KOPT-K1 (cell line): Measurements from ENCODE around the gene ISCA2.
"Not testable (repeated sequence)": the region's sequence is repeated elsewhere in the genome, so short reads cannot be mapped to it uniquely, and the experiment has no call there.

ENCODE experiments used
- H3K27ac ChIP-seq: fragments of 200-600 bp; sonication (generic); 2 replicates; pipeline ENCODE4 v1.5.1; 2016; ENCODE audit warnings: antibody characterized with exemption, mild to moderate bottlenecking, low read depth, low read length; ENCODE audit not compliant: poor library complexity, severe bottlenecking
- H3K36me3 ChIP-seq: fragments of 200-600 bp; sonication (generic); 2 replicates; pipeline ENCODE4 v1.5.1; 2017; ENCODE audit warnings: antibody characterized with exemption, mild to moderate bottlenecking, low read length, moderate library complexity; ENCODE audit not compliant: insufficient read depth
- H3K9me3 ChIP-seq: fragments of 200-600 bp; sonication (generic); 2 replicates; pipeline ENCODE4 v1.5.1; 2017; ENCODE audit warnings: antibody characterized with exemption, low read length, mild to moderate bottlenecking; ENCODE audit not compliant: insufficient read depth, poor library complexity, severe bottlenecking

ISCA2 gene, protein sequence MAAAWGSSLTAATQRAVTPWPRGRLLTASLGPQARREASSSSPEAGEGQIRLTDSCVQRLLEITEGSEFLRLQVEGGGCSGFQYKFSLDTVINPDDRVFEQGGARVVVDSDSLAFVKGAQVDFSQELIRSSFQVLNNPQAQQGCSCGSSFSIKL

DNA sequence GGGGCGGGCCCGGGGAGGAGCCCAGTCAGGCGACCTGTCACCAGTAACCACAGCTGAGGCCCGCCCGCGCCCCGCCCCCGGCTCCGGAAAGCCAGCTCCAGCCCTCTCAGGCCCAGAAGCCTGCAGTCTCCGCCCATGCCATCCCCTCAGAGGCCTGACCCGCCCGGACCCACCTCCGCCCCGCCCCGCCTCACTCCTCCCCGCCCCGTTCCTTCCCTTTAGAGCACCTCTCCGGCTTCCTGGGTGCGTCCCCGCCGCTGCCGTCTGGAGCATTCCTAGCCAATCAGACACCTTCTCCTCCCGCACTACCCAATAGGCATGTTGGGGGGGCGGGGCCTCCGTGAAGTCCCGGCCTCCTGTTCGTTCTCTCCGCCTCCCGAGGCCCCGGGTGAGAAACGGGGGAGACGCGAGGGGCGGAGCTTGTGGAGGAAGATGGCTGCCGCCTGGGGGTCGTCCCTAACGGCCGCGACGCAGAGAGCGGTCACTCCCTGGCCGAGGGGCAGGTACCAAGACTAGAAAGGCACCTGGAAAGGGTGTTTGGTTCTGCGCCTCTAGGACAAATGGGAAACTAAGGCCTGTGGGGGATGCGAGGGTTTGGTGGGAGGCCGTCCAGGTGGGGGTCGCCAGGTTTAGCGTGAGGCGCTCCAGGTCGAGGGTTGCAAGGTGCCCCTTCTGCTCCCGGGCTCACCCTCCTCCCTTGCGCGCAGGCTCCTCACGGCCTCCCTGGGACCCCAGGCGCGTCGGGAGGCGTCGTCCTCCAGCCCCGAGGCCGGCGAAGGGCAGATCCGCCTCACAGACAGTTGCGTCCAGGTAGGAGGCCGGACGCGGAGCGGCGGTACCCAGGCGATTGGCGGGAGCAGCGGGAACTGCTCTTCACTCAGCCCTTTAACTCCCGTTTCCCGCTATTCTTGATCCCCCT is at the start of gene ISCA2:
Gene ISCA2 (plus strand): TSS at position 423 of the 919 bp plus-strand sequence. CDS start 10 bp downstream, at position 433.
- H3K36me3 ChIP-seq = peaks cover 17% of the 10 kb centered on the region; the same call in 1 of the 2 replicates
- no peaks in the 10 kb centered on the region for H3K9me3 ChIP-seq
- peak within 1 kb of the TSS; percentile 71 for H3K27ac ChIP-seq

DNA sequence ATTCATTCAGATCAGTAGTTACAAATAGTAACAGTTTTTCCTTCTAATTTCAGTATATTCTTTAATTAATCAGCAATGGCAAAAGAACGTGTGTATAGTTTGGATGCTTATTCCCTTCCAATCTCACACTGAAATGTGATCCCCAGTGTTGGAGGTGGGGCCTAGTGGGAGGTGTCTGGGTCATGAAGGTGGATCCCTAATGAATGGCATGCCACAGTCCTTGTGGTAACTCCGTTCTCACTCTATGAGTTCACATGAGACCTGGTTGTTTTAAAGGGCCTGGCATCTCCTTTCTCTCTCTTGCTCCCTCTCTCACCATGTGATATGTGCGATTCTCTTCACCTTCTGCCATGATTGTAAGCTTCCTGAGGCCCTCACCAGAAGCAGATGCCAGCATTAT is 48.7 kb upstream of the ISCA2 start:
- Histone ChIP-seq H3K9me3 (no peaks in the 10 kb centered on the region), H3K27ac (no peak overlapping the region), H3K36me3 (no peaks in the 10 kb centered on the region)

DNA sequence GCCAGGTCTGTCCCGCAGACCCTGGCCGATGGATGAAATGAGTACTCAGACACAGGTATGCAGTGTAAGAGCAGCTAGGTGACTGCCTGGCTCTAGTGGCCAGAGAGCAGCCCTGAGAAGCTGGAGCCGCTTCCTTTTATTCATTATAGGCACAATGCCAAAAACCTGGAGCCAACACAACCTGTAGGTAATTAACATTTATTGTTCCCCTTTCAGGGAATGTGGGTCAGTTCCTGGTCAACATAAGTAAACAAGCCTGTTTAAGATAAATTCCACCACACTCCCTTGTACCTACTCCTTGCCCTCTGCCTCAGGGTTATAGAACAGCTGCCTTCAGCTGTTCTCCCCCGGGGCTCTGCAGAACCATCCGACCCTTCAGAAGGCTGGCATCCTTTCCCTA is 39.2 kb upstream of the ISCA2 start:
- not testable (repeated sequence) for H3K9me3 ChIP-seq

DNA sequence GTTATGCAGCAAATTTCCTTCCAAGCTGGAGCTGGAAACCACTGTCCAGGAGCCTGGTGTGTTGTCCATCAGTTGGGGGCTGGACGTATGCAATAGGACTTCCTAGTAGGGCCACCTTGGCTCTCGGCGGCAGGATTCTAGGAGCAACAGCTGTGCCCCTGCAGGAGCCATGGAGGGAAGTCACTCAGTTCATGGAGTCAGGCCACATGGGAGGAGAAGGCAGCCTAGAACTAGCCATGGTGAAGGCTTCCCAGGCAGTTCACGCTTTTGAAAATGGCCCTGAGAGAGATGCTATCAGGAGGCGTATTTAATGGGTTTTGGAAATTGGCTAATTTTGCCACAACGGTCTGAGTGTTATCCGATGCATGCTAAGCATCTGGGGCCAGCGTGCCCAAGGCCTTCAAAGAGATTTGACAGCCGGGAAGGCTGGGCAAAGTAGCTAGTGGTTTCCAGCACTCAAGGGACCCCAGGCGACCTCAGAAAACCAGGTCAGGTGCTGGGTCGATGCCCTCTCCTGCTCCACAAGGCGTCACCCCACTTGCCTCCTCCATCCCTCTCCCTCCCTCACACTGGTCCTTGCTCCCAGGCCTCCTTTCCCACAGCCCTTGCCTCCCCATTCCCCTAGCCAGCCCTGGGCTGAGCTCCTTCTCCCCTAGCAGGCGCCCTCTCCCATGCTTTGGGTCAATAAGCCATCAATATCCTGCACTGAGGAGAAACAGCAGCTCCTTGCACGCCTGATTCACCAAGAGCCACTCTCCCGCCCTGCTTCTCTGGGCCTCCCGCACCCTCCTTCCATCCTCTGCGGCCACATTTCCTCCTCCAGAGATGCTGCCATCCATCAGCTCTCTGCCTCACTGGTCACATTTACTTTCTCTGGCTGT is 36.6 kb upstream of the ISCA2 start:
- H3K36me3 ChIP-seq = no peaks in the 10 kb centered on the region
- no peaks in the 10 kb centered on the region for H3K9me3 ChIP-seq
- no peak overlapping the region for H3K27ac ChIP-seq

More for the DNA sequence above, 39.2 kb upstream of the ISCA2 start:
- not testable (repeated sequence) for H3K36me3 ChIP-seq, H3K27ac ChIP-seq

DNA sequence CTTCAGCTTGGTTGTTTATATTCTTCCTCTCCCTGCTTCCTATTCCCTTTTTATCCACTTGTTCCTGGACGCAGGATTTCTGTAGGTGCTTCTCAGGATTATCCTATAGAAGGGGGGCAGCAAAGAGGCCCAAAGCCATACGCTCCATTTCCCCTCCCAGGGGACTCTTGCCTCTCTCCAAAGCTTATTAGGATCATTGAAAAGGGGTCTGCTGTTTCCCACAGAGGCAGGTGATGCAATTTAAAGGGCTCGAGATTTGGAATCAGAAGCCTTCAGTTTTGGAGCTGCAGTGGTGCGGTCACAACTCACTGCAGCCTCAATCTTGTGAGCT is 36.0 kb upstream of the ISCA2 start:
- H3K36me3 ChIP-seq = no peaks in the 10 kb centered on the region
- no peak overlapping the region for H3K27ac ChIP-seq
- no peaks in the 10 kb centered on the region for H3K9me3 ChIP-seq

DNA sequence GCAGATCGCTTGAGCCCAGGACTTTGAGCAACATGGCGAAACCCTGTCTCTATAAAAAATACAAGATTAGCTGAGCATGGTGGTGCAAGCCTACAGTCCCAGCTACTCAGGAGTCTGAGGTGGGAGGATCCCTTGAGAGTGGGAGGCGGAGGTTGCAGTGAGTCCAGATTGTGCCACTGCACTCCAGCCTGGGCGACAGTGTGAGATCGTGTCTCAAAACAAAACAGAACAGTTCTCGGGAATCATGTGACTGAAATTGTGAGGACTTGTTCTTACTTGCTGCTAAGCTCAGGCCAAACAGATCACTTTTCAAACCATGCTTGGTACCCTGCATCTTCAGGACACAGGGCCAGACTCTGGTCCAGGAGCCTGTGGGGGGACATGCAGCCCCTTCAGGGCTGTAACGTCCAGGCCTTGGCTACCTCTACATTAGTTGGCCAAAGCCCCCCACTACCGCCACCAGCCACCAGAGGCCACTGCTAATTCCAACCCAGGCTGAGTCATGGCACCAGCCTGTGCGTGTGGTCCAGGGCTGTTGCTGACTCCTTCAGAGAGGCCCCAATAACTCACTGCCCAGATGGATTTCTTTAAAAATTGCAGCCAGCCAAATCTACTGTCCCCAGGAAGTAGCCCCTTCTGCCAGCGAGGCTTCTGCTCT is 34.1 kb upstream of the ISCA2 start:
- H3K27ac ChIP-seq = no peak overlapping the region
- H3K9me3 ChIP-seq = no peaks in the 10 kb centered on the region

DNA sequence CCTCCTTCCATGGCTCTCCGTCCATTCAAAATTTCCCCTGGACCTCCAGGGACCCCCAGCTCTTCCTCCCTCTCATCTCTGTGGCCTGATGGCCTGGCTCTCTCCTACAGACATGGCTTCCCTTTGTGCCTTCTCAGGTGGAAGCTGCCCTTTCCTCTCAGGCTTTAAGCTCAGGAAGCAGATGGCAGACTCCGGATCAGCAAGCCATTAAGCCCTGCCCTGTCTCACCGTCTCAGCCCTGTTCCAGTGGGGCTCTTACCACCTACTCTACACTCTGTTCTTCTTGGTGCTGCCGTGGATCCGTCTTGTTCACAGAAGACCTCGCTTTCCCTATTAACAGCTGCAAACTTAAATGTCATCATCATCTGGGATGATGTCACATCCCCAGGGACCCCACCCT is 33.6 kb upstream of the ISCA2 start:
- Histone ChIP-seq H3K9me3 (no peaks in the 10 kb centered on the region), H3K36me3 (no peaks in the 10 kb centered on the region), H3K27ac (no peak overlapping the region)

More for the DNA sequence above, 34.1 kb upstream of the ISCA2 start:
- no peaks in the 10 kb centered on the region for H3K36me3 ChIP-seq

DNA sequence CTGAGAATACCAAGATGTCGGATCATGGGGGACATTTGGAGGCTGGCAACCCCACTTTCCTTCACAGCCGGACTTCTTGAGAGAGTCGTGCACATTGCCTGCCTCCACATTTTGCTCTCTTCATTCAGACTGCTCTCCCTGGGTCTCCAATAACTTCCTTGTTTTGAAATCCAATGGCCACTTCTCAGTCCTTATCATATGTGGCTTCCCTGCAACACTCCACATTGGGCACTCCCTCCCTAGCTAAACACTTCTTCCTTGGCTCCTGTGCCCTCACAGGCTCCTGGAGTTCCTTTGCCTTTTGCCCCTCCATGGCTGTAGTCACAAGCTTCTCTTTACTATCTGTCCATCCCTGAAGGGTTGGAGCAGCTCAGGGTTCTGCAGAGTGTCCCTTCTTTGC is 30.6 kb upstream of the ISCA2 start:
- H3K27ac ChIP-seq = no peak overlapping the region
- H3K9me3 ChIP-seq = no peaks in the 10 kb centered on the region
- no peaks in the 10 kb centered on the region for H3K36me3 ChIP-seq

DNA sequence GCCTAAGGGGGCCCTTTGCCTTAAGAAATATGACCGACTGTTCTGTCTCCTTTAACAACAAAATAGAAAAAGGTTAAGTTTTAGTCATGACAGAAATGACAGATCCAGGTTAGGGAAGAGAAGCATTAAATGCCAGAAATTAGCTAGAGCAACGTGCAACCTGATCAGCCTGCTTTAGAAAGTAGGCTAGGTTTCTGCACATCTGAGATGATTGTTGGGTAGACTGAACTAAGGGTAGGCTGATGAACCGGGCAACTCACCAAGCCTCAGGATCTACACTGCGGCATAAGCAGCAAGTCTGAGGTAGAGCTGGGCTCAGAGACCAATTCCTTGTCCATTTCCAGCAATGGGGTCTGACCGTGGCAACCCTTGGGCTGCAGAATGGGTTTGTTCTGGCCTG is 29.9 kb upstream of the ISCA2 start:
- Histone ChIP-seq H3K9me3 (no peaks in the 10 kb centered on the region), H3K36me3 (no peaks in the 10 kb centered on the region), H3K27ac (no peak overlapping the region)

DNA sequence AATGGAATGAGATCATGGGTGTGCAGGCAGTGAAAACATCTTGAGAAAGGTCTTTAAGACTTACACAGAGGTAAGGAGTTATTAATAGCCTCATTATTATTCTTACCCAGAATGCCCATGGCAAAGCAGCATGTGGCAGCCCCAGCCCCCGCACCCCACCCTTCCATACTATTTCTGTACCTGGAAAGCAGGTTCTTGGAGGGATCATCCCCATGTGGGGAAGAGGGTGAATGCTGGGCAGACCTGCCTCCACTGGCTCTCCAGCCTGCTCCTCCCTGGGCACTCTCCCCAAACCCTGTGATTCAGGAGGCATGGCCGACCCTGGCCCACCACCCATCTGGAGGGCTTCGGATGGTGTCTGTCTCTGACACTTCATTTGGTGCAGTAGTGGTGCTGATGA is 28.8 kb upstream of the ISCA2 start:
- H3K27ac ChIP-seq = no peak overlapping the region
- no peaks in the 10 kb centered on the region for H3K36me3 ChIP-seq
- H3K9me3 ChIP-seq = no peaks in the 10 kb centered on the region

DNA sequence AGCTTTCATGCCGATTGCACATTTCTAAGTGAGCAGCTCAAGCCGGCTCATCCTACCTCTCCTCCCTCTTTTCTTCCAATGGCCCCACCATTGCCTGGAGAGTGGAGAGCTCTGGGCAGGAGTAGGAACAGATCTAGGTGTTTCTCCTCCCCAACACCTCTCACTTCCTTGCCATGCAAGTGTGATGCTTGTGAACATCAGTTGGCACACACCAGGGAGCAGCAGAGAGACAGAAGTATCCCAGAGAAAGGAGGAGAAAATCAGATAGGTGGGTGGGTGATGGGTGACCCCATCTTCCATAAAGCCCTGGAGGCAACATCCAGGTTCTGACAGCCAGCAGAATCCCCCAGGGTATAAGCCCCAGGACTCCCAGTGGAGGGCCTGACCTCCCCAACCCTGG is 28.2 kb upstream of the ISCA2 start:
- H3K36me3 ChIP-seq = no peaks in the 10 kb centered on the region
- no peaks in the 10 kb centered on the region for H3K9me3 ChIP-seq
- H3K27ac ChIP-seq = no peak overlapping the region

DNA sequence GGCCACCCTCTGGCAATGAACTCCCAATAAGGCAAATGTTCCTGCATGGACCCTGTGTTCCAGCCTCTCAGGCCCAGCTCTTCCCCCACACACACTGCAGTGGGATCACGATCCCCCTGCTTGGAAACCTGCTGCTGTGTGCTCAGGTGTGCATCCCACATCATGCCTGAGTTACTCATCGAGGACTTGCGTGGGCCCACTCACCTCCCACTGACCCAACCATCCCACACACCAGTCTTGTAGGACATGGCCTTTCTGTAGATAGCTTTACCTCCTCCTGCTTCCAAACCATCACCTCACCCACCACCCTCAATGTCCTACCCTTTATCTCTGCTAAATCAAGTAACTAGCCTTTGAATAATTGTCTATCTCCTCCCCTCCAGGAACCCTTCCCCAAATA is 25.1 kb upstream of the ISCA2 start:
- no peaks in the 10 kb centered on the region for H3K9me3 ChIP-seq
- H3K36me3 ChIP-seq = no peaks in the 10 kb centered on the region
- no peak overlapping the region for H3K27ac ChIP-seq

DNA sequence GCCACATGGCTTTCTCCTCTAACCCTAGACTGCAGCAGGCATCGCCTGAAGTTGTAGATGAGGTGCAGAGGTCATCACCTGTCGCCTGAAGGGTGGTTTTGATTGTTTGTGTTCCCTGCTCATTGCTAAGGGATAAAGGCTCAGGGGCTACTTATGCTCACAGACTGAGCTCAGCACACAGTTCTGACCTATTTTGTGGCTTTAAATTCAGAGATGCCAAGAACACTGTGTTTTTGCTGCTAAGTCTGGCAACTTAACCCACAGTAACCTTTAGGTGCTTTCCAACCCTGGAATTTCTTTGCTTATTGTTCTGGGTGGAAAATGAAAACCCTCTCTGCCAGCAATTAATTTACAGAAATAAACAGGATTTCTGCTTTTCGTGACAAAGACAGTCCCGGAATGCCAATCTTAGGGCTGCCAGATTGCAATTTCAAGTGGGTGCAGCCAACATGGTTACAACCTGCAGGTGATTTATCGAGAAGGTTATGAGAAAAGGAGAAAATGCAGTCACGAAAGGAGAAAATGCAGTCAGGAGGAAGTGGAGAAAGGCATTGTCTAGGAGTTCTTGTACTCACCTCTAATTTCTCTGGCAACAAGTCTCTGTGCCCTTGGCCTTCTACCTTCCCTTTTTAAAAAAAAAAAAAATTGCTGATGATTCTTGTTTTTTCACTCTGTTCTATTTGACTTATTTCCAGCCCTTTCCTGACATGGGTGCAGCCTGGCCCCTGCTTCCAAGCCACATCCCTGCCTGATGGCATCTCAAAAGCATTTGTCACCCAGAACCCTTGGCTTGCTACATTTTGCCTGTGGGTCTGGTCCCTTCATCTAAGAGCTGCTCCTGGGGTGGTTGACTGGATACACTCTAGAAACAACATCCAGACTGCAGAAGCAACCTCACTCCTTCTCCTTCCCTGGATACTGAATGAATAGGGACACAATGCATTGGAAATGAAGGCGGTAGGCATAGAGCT is 23.7 kb upstream of the ISCA2 start:
- Histone ChIP-seq H3K9me3 (no peaks in the 10 kb centered on the region), H3K27ac (no peak overlapping the region), H3K36me3 (no peaks in the 10 kb centered on the region)

DNA sequence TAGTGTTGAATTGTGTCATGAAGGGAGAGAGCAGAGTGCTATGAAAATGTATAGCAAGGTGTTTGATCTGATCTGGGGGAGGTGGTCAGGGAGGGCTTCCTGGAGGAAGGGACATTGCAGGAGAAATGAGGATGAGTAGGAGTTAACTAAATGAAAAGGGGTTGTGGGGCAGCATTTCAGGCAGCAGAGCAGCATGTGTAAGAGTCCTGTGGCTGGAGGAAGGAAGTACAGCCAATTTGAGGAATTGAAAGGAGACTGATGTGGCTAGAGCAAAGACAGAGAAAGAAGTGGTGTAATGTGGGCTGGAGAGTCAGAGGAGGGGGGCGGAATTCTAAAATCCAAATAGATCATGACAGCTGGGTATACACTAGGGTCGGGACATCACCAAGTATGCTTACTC is 21.0 kb upstream of the ISCA2 start:
- H3K27ac ChIP-seq = no peak overlapping the region
- no peaks in the 10 kb centered on the region for H3K9me3 ChIP-seq
- no peaks in the 10 kb centered on the region for H3K36me3 ChIP-seq
